HCT116 (cell line): ENCODE results near the gene PLPPR2. TPM values are rescaled to one million over a fixed set of nuclear protein-coding genes. Genes with fewer than 3 reads are reported as not detected.
"Not testable (repeated sequence)": the region's sequence is repeated elsewhere in the genome, so short reads cannot be mapped to it uniquely, and the experiment has no call there.

Experiments
- ATAC-seq: fragments of 200-7000 bp; cut with Tn5 transposase; 2 replicates; pipeline ENCODE4 v1.9.1; 2020; ENCODE audit warnings: mild to moderate bottlenecking, moderate library complexity
- BruUV-seq: library from RNA; stranded (reverse); fragments of 400-500 nt; replicated peaks from 2 replicates; lab custom pipeline; 2021; lab: Mats Ljungman, UMichigan
- CTCF ChIA-PET: fragments of 300-600 bp; sonication (Branson Sonifier 250); formaldehyde crosslinking; loops from one replicate; lab custom pipeline; 2021; ENCODE audit warnings: antibody characterized with exemption; lab: Charles Lee
- POLR2A ChIA-PET: fragments of 300-600, 350-600 bp; sonication (Branson Sonifier 250); formaldehyde crosslinking; loops from one replicate; lab custom pipeline; 2021; ENCODE audit warnings: antibody characterized with exemption; lab: Charles Lee
- RAD21 ChIA-PET, 2 experiments: fragments of 300-600 bp; sonication (Branson Sonifier 250); formaldehyde crosslinking; loops; one replicate each; lab custom pipeline; 2023; ENCODE audit warnings: low total read pairs in 2 of 2; ENCODE audit not compliant: uncharacterized antibody in 2 of 2, unreplicated experiment in 2 of 2, low non-redundant PET in 1 of 2; lab: Charles Lee
- DNase-seq: peaks from one replicate; pipeline ENCODE4 v3.0.0-alpha.2; 2010; ENCODE audit warnings: low read depth, low spot score
- H2AFZ ChIP-seq: fragments of 200-600 bp; shearing (Covaris generic), sonication (generic); 2 replicates; pipeline ENCODE4 v1.6.1; 2017; ENCODE audit warnings: low read depth, mixed run types, mixed read lengths, antibody characterized with exemption, low read length; ENCODE audit not compliant: poor library complexity, severe bottlenecking
- H3K27ac ChIP-seq: 2 replicates; pipeline ENCODE4 v1.5.1; 2012; ENCODE audit warnings: low read depth, low read length
- H3K27me3 ChIP-seq: fragments of 200-600 bp; sonication (generic); 2 replicates; pipeline ENCODE4 v1.6.1; 2016; ENCODE audit warnings: mixed run types, low read length, mixed read lengths; ENCODE audit not compliant: insufficient read depth
- H3K36me3 ChIP-seq, 2 experiments: fragments of 200-500 bp in 1 of 2; fragments of 200-600 bp in 1 of 2; sonication (Bioruptor generic) in 1 of 2; sonication (generic) in 1 of 2; 2 replicates each; pipeline versions ENCODE4 v1.5.1 to v1.6.1; 2014 to 2016; ENCODE audit warnings: low read length in 2 of 2, inconsistent platforms in 1 of 2, mixed read lengths in 1 of 2, mixed run types in 1 of 2; ENCODE audit not compliant: insufficient read depth in 2 of 2, control insufficient read depth in 1 of 2
- H3K4me1 ChIP-seq, 2 experiments: fragments of 200-600 bp in 1 of 2; sonication (generic) in 1 of 2; 2 replicates each; pipeline versions ENCODE4 v1.5.1 to v1.6.1; 2012 to 2017; ENCODE audit warnings: low read length in 2 of 2, inconsistent platforms in 1 of 2, mild to moderate bottlenecking in 1 of 2, mixed read lengths in 1 of 2, mixed run types in 1 of 2, moderate library complexity in 1 of 2; ENCODE audit not compliant: insufficient read depth in 2 of 2, control insufficient read depth in 1 of 2
- H3K4me2 ChIP-seq: fragments of 200-600 bp; sonication (generic); 2 replicates; pipeline ENCODE4 v1.6.1; 2017; ENCODE audit warnings: mixed run types, low read length, mixed read lengths
- H3K4me3 ChIP-seq, 2 experiments: fragments of 200-600 bp in 1 of 2; sonication (generic) in 1 of 2; replicated peaks in 1 of 2; 2 replicates each; pipeline ENCODE4 v1.5.1; 2011 to 2016; ENCODE audit warnings: low read length in 2 of 2, control low read depth in 1 of 2, low read depth in 1 of 2, mild to moderate bottlenecking in 1 of 2, mixed read lengths in 1 of 2, mixed run types in 1 of 2
- H3K79me2 ChIP-seq: fragments of 200-600 bp; sonication (generic); 2 replicates; pipeline ENCODE4 v1.6.1; 2017; ENCODE audit warnings: mild to moderate bottlenecking, mixed run types, low read length, moderate library complexity, mixed read lengths; ENCODE audit not compliant: insufficient read depth
- H3K9ac ChIP-seq: fragments of 200-600 bp; sonication (generic); 2 replicates; pipeline ENCODE4 v1.6.1; 2016; ENCODE audit warnings: low read length, mixed read lengths
- H3K9me2 ChIP-seq: fragments of 200-600 bp; sonication (generic), shearing (Covaris generic); 2 replicates; pipeline ENCODE4 v1.6.1; 2017; ENCODE audit warnings: mixed run types, mild to moderate bottlenecking, moderate library complexity; ENCODE audit not compliant: insufficient read depth
- H3K9me3 ChIP-seq, 2 experiments: fragments of 200-500 bp in 1 of 2; fragments of 200-600 bp in 1 of 2; sonication (Bioruptor generic) in 1 of 2; sonication (generic) in 1 of 2; 2 replicates each; pipeline ENCODE4 v1.6.1; 2014 to 2017; ENCODE audit warnings: low read length in 2 of 2, mixed read lengths in 2 of 2, inconsistent platforms in 1 of 2, low read depth in 1 of 2, mild to moderate bottlenecking in 1 of 2, mixed run types in 1 of 2, moderate library complexity in 1 of 2; ENCODE audit not compliant: control insufficient read depth in 1 of 2, insufficient read depth in 1 of 2
- H4K20me1 ChIP-seq: fragments of 200-600 bp; sonication (generic), shearing (Covaris generic); 2 replicates; pipeline ENCODE4 v1.6.1; 2017; ENCODE audit warnings: mixed run types, mild to moderate bottlenecking, moderate library complexity; ENCODE audit not compliant: insufficient read depth
- CEBPB ChIP-seq: IDR thresholded peaks from 2 replicates; pipeline ENCODE4 v1.6.1; 2012; ENCODE audit warnings: low read depth
- EGR1 ChIP-seq: IDR thresholded peaks from 2 replicates; pipeline ENCODE4 v1.6.1; 2012; ENCODE audit warnings: low read depth
- ELF1 ChIP-seq: IDR thresholded peaks from 2 replicates; pipeline ENCODE4 v1.6.1; 2012; ENCODE audit warnings: low read depth, borderline replicate concordance
- EZH2 ChIP-seq: fragments of 200-600 bp; sonication (generic); IDR thresholded peaks from 2 replicates; pipeline ENCODE4 v1.6.1; 2017; ENCODE audit warnings: antibody characterized with exemption, mixed run types
- EZH2phosphoT487 ChIP-seq: fragments of 200-600 bp; IDR thresholded peaks from 2 replicates; pipeline ENCODE4 v1.6.1; 2018; ENCODE audit warnings: antibody characterized with exemption, borderline replicate concordance
- JUND ChIP-seq: IDR thresholded peaks from 2 replicates; pipeline ENCODE4 v1.6.1; 2012
- SRF ChIP-seq: IDR thresholded peaks from 2 replicates; pipeline ENCODE4 v1.6.1; 2012; ENCODE audit warnings: low read depth
- ZFX ChIP-seq: fragments of 450-650 bp; IDR thresholded peaks from 2 replicates; pipeline ENCODE4 v1.6.1; 2017
- ZNF274 ChIP-seq: fragments of 200-500 bp; sonication (Bioruptor generic); IDR thresholded peaks from 2 replicates; pipeline ENCODE4 v1.6.1; 2014; ENCODE audit warnings: mild to moderate bottlenecking, low read depth, low read length, inconsistent platforms
- intact Hi-C: fragments of 100-400 bp; cut with micrococcal nuclease; formaldehyde crosslinking; loops from 2 replicates; pipeline ENCODE4 v1.10.0; 2022
- total RNA-seq: library from RNA; stranded (reverse); gene quantifications from one replicate; pipeline ENCODE4 v1.2.1, GENCODE V29; 2021; ENCODE audit not compliant: unreplicated experiment
- TF ChIP-seq, protein P1 (sequence below), 3 experiments: fragments of 200-600 bp in 1 of 3; sonication (generic) in 1 of 3; IDR thresholded peaks in 2 of 3; conservative IDR thresholded peaks in 1 of 3; 2 replicates each; pipeline ENCODE4 v1.5.1; 2012 to 2017; ENCODE audit warnings: low read depth in 2 of 3, low read length in 2 of 3, antibody characterized with exemption in 1 of 3, borderline replicate concordance in 1 of 3, control low read depth in 1 of 3, mild to moderate bottlenecking in 1 of 3, mixed read lengths in 1 of 3, mixed run types in 1 of 3, moderate library complexity in 1 of 3; ENCODE audit not compliant: insufficient read depth in 1 of 3

Gene PLPPR2
- total RNA-seq, 1 experiment from 2014 or later = 23.2 TPM

DNA sequence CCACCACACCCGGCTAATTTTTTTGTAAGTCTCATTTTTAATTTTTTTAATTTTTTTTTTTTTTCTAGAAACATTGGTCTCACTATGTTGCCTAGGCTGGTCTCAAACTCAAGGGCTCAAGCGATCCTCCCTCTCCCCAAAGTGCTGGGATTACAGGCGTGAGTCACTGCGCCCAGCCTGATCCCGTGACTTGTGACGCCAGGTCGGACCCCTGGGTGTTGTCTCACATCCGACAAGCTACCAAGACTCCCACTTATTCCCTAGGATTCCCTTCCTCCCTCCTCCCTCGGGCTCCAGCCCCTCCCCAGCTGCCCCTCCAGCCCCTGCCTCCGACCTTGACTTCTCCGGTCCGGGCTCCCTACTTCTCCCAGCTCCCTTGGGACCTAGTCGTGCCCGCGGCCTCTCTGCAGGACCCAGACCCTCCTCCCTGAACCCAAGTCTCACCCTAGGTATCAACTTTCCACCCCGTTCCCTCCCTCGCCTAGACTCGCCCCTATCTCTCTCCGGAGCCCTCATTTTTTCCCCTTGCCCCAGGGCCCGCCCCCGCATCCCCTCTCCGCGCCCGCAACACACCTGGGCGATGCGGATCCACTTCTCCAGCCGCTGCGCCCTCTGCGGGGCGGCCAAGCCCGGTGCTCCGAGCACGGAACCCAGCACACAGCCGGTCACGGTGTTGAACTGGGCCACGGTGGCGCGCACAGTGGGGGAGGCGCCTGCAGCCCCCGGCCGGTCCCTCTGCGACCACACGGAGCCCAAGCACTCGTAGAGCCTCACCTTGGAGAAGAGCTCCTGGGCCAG, 50.8 kb downstream of the PLPPR2 start:
- Histone ChIP-seq H4K20me1 (no peaks in the 10 kb centered on the region), H2AFZ (no peak overlapping the region), H3K27me3 (no peaks in the 10 kb centered on the region), H3K9me2 (no peaks in the 10 kb centered on the region), H3K9me3 (no peaks in the 10 kb centered on the region), H3K9ac (no peak overlapping the region), H3K79me2 (no peaks in the 10 kb centered on the region; the same call in 1 of the 2 replicates), H3K36me3 (peaks cover 11 to 16% of the 10 kb centered on the region in 2 experiments), H3K4me2 (no peak overlapping the region), H3K27ac (no peak overlapping the region), H3K4me1 (peaks cover 0 to 7% of the 10 kb centered on the region in 2 experiments; a peak in 3 of 4 replicates), H3K4me3 (no peak overlapping the region)
- TF ChIP-seq, protein P1, sequence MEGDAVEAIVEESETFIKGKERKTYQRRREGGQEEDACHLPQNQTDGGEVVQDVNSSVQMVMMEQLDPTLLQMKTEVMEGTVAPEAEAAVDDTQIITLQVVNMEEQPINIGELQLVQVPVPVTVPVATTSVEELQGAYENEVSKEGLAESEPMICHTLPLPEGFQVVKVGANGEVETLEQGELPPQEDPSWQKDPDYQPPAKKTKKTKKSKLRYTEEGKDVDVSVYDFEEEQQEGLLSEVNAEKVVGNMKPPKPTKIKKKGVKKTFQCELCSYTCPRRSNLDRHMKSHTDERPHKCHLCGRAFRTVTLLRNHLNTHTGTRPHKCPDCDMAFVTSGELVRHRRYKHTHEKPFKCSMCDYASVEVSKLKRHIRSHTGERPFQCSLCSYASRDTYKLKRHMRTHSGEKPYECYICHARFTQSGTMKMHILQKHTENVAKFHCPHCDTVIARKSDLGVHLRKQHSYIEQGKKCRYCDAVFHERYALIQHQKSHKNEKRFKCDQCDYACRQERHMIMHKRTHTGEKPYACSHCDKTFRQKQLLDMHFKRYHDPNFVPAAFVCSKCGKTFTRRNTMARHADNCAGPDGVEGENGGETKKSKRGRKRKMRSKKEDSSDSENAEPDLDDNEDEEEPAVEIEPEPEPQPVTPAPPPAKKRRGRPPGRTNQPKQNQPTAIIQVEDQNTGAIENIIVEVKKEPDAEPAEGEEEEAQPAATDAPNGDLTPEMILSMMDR (IDR thresholded peaks at IDR 0.05 in 2 of 3, conservative IDR thresholded peaks at IDR 0.05 in 1 of 3; ENCODE audit: borderline replicate concordance in 1 of 3, insufficient read depth in 1 of 3, low read depth in 2 of 3, low read length in 2 of 3) = no peak
- TF ChIP-seq EZH2 = no peak
- no peak for TF ChIP-seq ZFX
- no peak for TF ChIP-seq JUND
- no peak for TF ChIP-seq EZH2phosphoT487
- TF ChIP-seq ELF1 = no peak
- no peak for TF ChIP-seq EGR1
- no peak for TF ChIP-seq CEBPB
- TF ChIP-seq ZNF274 = no peak
- no peak for TF ChIP-seq SRF
- no TSS peak for BruUV-seq
- ATAC-seq (no peak), DNase-seq (no peak)
- POLR2A ChIA-PET = interaction anchor here (0.9 to 2.3 kb wide), 3 partner anchors 12 to 25 kb away, joined by 3 to 8 read pairs (median 4); partner anchors contain the start of gene EPOR
- RAD21 ChIA-PET = interaction anchor here in 1 of 2 experiments (0.6 kb wide), 1 partner anchor 131 kb away, joined by 3 read pairs; no protein-coding TSS in a partner anchor
- CTCF ChIA-PET = interaction anchor here (1.5 kb wide), 1 partner anchor 29 kb away, joined by 4 read pairs; the partner anchor contains the start of genes ODAD3 and PRKCSH
- intact Hi-C loops = no loop called here

DNA sequence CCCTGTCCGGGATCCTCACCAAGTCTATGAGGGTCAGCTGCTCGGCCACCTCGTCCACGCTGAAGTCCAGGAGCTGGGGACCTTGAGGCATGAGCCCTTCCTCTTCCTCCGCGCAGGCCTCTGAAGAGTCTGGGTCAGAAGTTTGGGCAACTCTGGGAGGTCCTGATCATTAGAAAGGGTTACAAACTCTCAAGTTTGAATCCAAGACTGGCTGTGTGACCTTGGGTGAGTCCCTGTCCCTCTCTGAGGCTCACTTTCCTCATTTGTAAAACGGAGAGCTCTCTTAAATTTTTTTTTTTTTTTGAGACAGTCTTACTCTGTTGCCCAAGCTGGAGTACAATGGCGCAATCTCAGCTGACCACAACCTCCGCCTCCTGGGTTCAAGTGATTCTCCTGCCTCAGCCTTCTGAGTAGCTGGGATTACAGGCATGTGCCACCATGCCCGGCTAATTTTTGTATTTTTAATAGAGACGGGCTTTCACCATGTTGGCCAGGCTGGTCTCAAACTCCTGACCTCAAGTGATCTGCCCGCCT, 51.5 kb downstream of the PLPPR2 start:
- H3K79me2 ChIP-seq, H3K27me3 ChIP-seq, intact Hi-C loops, H3K27ac ChIP-seq, DNase-seq, H3K9ac ChIP-seq, H3K4me3 ChIP-seq, H3K4me1 ChIP-seq, BruUV-seq, H3K9me2 ChIP-seq, ATAC-seq, H3K4me2 ChIP-seq, H2AFZ ChIP-seq, H3K9me3 ChIP-seq, H4K20me1 ChIP-seq: not testable (repeated sequence)
- H3K36me3 ChIP-seq = peaks cover 11 to 14% of the 10 kb centered on the region in 2 experiments
- ChIA-PET CTCF (interaction anchor here (1.5 kb wide), 1 partner anchor 29 kb away, joined by 4 read pairs; the partner anchor contains the start of genes ODAD3 and PRKCSH), RAD21 (interaction anchor here in 1 of 2 experiments (0.7 kb wide), 1 partner anchor 23 kb away, joined by 3 read pairs; the partner anchor contains the start of gene EPOR), POLR2A (interaction anchor here (1.2 to 2.3 kb wide), 2 partner anchors 12 to 26 kb away, joined by 3 to 8 read pairs; no protein-coding TSS in a partner anchor)
